HepG2 (cell line): ENCODE data around the gene L3MBTL4. TPM values are rescaled to one million over a fixed set of nuclear protein-coding genes. Genes with fewer than 3 reads are reported as not detected.

Experiments used
- ATAC-seq: fragments of 200-7000 bp; cut with Tn5 transposase; 3 replicates; pipeline ENCODE4 v1.9.1; 2020; ENCODE audit warnings: mild to moderate bottlenecking, moderate library complexity
- BruUV-seq: library from RNA; stranded (reverse); fragments of 400-500 nt; replicated peaks from 2 replicates; lab custom pipeline; 2021; lab: Mats Ljungman, UMichigan
- CTCF ChIA-PET: fragments of 300-600 bp; formaldehyde crosslinking; extraction: SDS; loops from one replicate; lab custom pipeline; 2021; ENCODE audit warnings: low total read pairs, inconsistent platforms, low intra/inter-chr PET ratio; lab: Yijun Ruan, JAX
- POLR2A ChIA-PET: fragments of 350-600 bp; sonication (Branson Sonifier 250); formaldehyde crosslinking; loops from one replicate; lab custom pipeline; 2020; ENCODE audit warnings: antibody characterized with exemption, inconsistent platforms; lab: Yijun Ruan, JAX
- DNase-seq: peaks from one replicate; pipeline ENCODE4 v3.0.0-alpha.2; 2015; ENCODE audit warnings: low spot score
- FAIRE-seq: peaks from 3 replicates; lab custom pipeline; 2011; peaks lifted over from hg19 to GRCh38; lab: Jason Lieb, UNC
- H2AFZ ChIP-seq: one replicate; pipeline ENCODE4 v1.6.1; 2011; ENCODE audit warnings: low read length, inconsistent platforms
- H3K27ac ChIP-seq: fragments of 300-600 bp; 3 replicates; pipeline ENCODE4 v1.8.0; 2011; ENCODE audit warnings: mixed run types, mild to moderate bottlenecking, mixed read lengths, low read length, inconsistent platforms; ENCODE audit not compliant: insufficient read depth; ENCODE audit errors: extremely low read length
- H3K27me3 ChIP-seq, 2 experiments: fragments of 200-600 bp in 1 of 2; 2 replicates in 1 of 2; 3 replicates in 1 of 2; pipeline versions ENCODE4 v1.6.0 to v1.8.0; 2011; ENCODE audit warnings: low read length in 2 of 2, mild to moderate bottlenecking in 2 of 2, moderate library complexity in 2 of 2, inconsistent platforms in 1 of 2; ENCODE audit not compliant: insufficient read depth in 2 of 2, control insufficient read depth in 1 of 2
- H3K36me3 ChIP-seq, 2 experiments: fragments of 200-600 bp in 1 of 2; replicated peaks in 1 of 2; 2 replicates in 1 of 2; 3 replicates in 1 of 2; pipeline versions ENCODE4 v1.5.1 to v1.8.0; 2011; ENCODE audit warnings: low read length in 2 of 2, inconsistent platforms in 1 of 2; ENCODE audit not compliant: insufficient read depth in 2 of 2, control insufficient read depth in 1 of 2
- H3K4me1 ChIP-seq: 2 replicates; pipeline ENCODE4 v1.5.1; 2012; ENCODE audit warnings: low read length, inconsistent platforms; ENCODE audit not compliant: insufficient read depth
- H3K4me2 ChIP-seq: 2 replicates; pipeline ENCODE4 v1.6.0; 2011; ENCODE audit warnings: low read depth, low read length, inconsistent platforms
- H3K4me3 ChIP-seq, 3 experiments: fragments of 200-600 bp in 1 of 3; sonication (generic), shearing (Covaris generic) in 1 of 3; replicated peaks in 1 of 3; 2 replicates each; pipeline ENCODE4 v1.5.1; 2011 to 2016; ENCODE audit warnings: low read length in 3 of 3, inconsistent platforms in 2 of 3, low read depth in 2 of 3, mild to moderate bottlenecking in 2 of 3, control low read depth in 1 of 3, mixed read lengths in 1 of 3; ENCODE audit not compliant: insufficient read depth in 1 of 3
- H3K79me2 ChIP-seq: one replicate; pipeline ENCODE4 v1.6.1; 2011; ENCODE audit warnings: low read length, inconsistent platforms; ENCODE audit not compliant: insufficient read depth
- H3K9ac ChIP-seq: 2 replicates; pipeline ENCODE4 v1.6.0; 2011; ENCODE audit warnings: mild to moderate bottlenecking, low read depth, low read length, inconsistent platforms; ENCODE audit not compliant: insufficient read depth
- H3K9me3 ChIP-seq: 2 replicates; pipeline ENCODE4 v1.5.1; 2012; ENCODE audit warnings: mild to moderate bottlenecking, low read length
- H4K20me1 ChIP-seq: 2 replicates; pipeline ENCODE4 v1.6.0; 2011; ENCODE audit warnings: inconsistent platforms, mild to moderate bottlenecking, low read length, moderate library complexity; ENCODE audit not compliant: insufficient read depth
- ARID5B ChIP-seq: IDR thresholded peaks from 2 replicates; pipeline ENCODE4 v1.4.0; 2020; ENCODE audit warnings: mild to moderate bottlenecking, missing genetic modification reagents
- PITX1 ChIP-seq: sonication (generic); formaldehyde crosslinking; IDR thresholded peaks from 2 replicates; pipeline ENCODE4 v1.5.1; 2020; ENCODE audit warnings: mild to moderate bottlenecking, missing genetic modification reagents
- TFAP4 ChIP-seq: sonication (generic); IDR thresholded peaks from 2 replicates; pipeline ENCODE4 v1.6.1; 2016; ENCODE audit warnings: low read depth, borderline replicate concordance
- WGBS: methylation state at CpG from one replicate; pipeline ENCODE4 v1.1.6; 2017; ENCODE audit warnings: low lambda C conversion rate; 5-methylcytosine and 5-hydroxymethylcytosine counted together
- in situ Hi-C: cut with HindIII; loops from 2 replicates; pipeline ENCODE4 v1.10.0; 2017; ENCODE audit warnings: low pct_unique_long_range_greater_than_20kb; ENCODE audit not compliant: extremely low pct_ligation_motif_present
- intact Hi-C: fragments of 100-400 bp; cut with micrococcal nuclease; formaldehyde crosslinking; loops from one replicate; pipeline ENCODE4 v1.10.0; 2022; ENCODE audit not compliant: unreplicated experiment
- polyA plus RNA-seq, 8 experiments: library from polyadenylated mRNA; depleted of rRNA in 3 of 8; stranded (reverse) in 7 of 8; unstranded in 1 of 8; fragments of >200 nt; fragmentation: Illumina TruSeq in 4 of 8; extraction: Trizol in 4 of 8; gene quantifications; 2 replicates each; pipeline versions ENCODE4 v1.2.1 to v1.2.3, GENCODE V29; 2011 to 2016; ENCODE audit warnings: low read depth in 4 of 8, missing spikeins in 1 of 8, mixed read lengths in 1 of 8; ENCODE audit not compliant: insufficient read depth in 1 of 8
- total RNA-seq, 5 experiments: library from RNA; depleted of rRNA; stranded (reverse); fragments of >200 nt; fragmentation: Illumina TruSeq; extraction: Trizol; gene quantifications; 2 replicates each; pipeline ENCODE4 v1.2.3, GENCODE V29; 2016; ENCODE audit warnings: low read depth in 1 of 5
- TF ChIP-seq, protein P1 (sequence below): sonication (generic); formaldehyde crosslinking; IDR thresholded peaks from 2 replicates; pipeline ENCODE4 v1.9.0; 2021; ENCODE audit warnings: missing genetic modification reagents, borderline replicate concordance

The L3MBTL4 gene
- total and polyA plus RNA-seq, 2 of the 13 experiments (the other 11 are each of a cell fraction or from before 2014, with no cell fraction given): 10.8 to 13.3 TPM

- H3K27ac ChIP-seq: no peak overlapping the region
Observed at GRCh38 chr18:6411382-6411781, 3.3 kb downstream of the L3MBTL4 start.

More at GRCh38 chr18:6411382-6411781, 3.3 kb downstream of the L3MBTL4 start:
- no peak for TF ChIP-seq ARID5B (CRISPR knock-in tag)
- TF ChIP-seq, protein P1, sequence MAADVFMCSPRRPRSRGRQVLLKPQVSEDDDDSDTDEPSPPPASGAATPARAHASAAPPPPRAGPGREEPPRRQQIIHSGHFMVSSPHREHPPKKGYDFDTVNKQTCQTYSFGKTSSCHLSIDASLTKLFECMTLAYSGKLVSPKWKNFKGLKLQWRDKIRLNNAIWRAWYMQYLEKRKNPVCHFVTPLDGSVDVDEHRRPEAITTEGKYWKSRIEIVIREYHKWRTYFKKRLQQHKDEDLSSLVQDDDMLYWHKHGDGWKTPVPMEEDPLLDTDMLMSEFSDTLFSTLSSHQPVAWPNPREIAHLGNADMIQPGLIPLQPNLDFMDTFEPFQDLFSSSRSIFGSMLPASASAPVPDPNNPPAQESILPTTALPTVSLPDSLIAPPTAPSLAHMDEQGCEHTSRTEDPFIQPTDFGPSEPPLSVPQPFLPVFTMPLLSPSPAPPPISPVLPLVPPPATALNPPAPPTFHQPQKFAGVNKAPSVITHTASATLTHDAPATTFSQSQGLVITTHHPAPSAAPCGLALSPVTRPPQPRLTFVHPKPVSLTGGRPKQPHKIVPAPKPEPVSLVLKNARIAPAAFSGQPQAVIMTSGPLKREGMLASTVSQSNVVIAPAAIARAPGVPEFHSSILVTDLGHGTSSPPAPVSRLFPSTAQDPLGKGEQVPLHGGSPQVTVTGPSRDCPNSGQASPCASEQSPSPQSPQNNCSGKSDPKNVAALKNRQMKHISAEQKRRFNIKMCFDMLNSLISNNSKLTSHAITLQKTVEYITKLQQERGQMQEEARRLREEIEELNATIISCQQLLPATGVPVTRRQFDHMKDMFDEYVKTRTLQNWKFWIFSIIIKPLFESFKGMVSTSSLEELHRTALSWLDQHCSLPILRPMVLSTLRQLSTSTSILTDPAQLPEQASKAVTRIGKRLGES: no peak
- TF ChIP-seq TFAP4: no peak
- no peak for TF ChIP-seq PITX1 (CRISPR knock-in tag)
- TF ChIP-seq, all 625 proteins: peak for 0
- FAIRE-seq (no peak), DNase-seq (no peak), ATAC-seq (no peak)
- Histone ChIP-seq H2AFZ (no peak overlapping the region), H3K9ac (no peak overlapping the region), H3K36me3 (no peaks in the 10 kb centered on the region), H3K4me1 (peaks cover 65% of the 10 kb centered on the region), H3K4me2 (peak overlapping the region; percentile 19; the same call in 1 of the 2 replicates), H3K79me2 (peaks cover 66% of the 10 kb centered on the region), H3K27me3 (no peaks in the 10 kb centered on the region; a peak in 1 of 5 replicates), H3K4me3 (no peak overlapping the region), H4K20me1 (no peaks in the 10 kb centered on the region), H3K9me3 (no peaks in the 10 kb centered on the region)
- CTCF ChIA-PET: no interaction called here
- POLR2A ChIA-PET: no interaction called here
- WGBS: 87% methylated on average over 5 of the region's 5 CpGs
- no TSS peak for BruUV-seq
- intact Hi-C loops (loop anchor here (5.0 kb wide), 1 partner anchor 129 kb away; no protein-coding TSS in a partner anchor), in situ Hi-C loops (no loop called here)
